ENCODE measurements around the gene ADM5.
"Not testable (repeated sequence)": the region's sequence is repeated elsewhere in the genome, so short reads cannot be mapped to it uniquely, and the experiment has no call there.

Gene ADM5

GRCh38 chr19:49718511-49718910 is 29.1 kb downstream of the ADM5 start:
- Histone ChIP-seq H3F3A (ENCODE audit: insufficient read depth, low read length) (no peaks in the 10 kb centered on the region), H3K4me3 (ENCODE audit: low read depth, low read length, poor library complexity, severe bottlenecking) (peak overlapping the region; percentile 73), H3K36me3 (ENCODE audit: insufficient read depth, low read length) (peaks cover 6% of the 10 kb centered on the region; the same call in 1 of the 2 replicates), H3K9me2 (ENCODE audit: low read depth, low read length) (no peaks in the 10 kb centered on the region), H2AFZ (ENCODE audit: low read length) (no peak overlapping the region), H3K9me3 (ENCODE audit: low read length) (peaks cover 4% of the 10 kb centered on the region; the same call in 1 of the 2 replicates), H3K9ac (ENCODE audit: low read length) (no peak overlapping the region), H3K27ac (ENCODE audit: low read depth, low read length, poor library complexity, severe bottlenecking) (no peak overlapping the region), H3K79me2 (ENCODE audit: insufficient read depth, low read length) (no peaks in the 10 kb centered on the region), H4K20me1 (ENCODE audit: insufficient read depth, low read length) (no peaks in the 10 kb centered on the region), H3K4me1 (ENCODE audit: insufficient read depth, low read length, severe bottlenecking) (no peaks in the 10 kb centered on the region), H3K4me2 (ENCODE audit: low read length) (no peak overlapping the region), H3K27me3 (ENCODE audit: insufficient read depth, low read length) (no peaks in the 10 kb centered on the region)
- TF ChIP-seq CTCF (IDR thresholded peaks at IDR 0.05; ENCODE audit: low read length) (no peak), EZH2 (IDR thresholded peaks at IDR 0.05; ENCODE audit: borderline replicate concordance, low read length) (no peak)

GRCh38 chr19:49718991-49719390 is 29.6 kb downstream of the ADM5 start:
- Histone ChIP-seq H3F3A (ENCODE audit: insufficient read depth, low read length) (no peaks in the 10 kb centered on the region), H2AFZ (ENCODE audit: low read length) (no peak overlapping the region), H3K27ac (ENCODE audit: low read depth, low read length, poor library complexity, severe bottlenecking) (no peak overlapping the region), H3K4me2 (ENCODE audit: low read length) (no peak overlapping the region), H3K9me2 (ENCODE audit: low read depth, low read length) (no peaks in the 10 kb centered on the region), H3K27me3 (ENCODE audit: insufficient read depth, low read length) (no peaks in the 10 kb centered on the region), H4K20me1 (ENCODE audit: insufficient read depth, low read length) (no peaks in the 10 kb centered on the region), H3K36me3 (ENCODE audit: insufficient read depth, low read length) (peaks cover 6% of the 10 kb centered on the region; the same call in 1 of the 2 replicates), H3K9ac (ENCODE audit: low read length) (no peak overlapping the region), H3K4me3 (ENCODE audit: low read depth, low read length, poor library complexity, severe bottlenecking) (no peak overlapping the region), H3K9me3 (ENCODE audit: low read length) (peaks cover 4% of the 10 kb centered on the region; the same call in 1 of the 2 replicates), H3K79me2 (ENCODE audit: insufficient read depth, low read length) (no peaks in the 10 kb centered on the region), H3K4me1 (ENCODE audit: insufficient read depth, low read length, severe bottlenecking) (no peaks in the 10 kb centered on the region)
- TF ChIP-seq EZH2 (IDR thresholded peaks at IDR 0.05; ENCODE audit: borderline replicate concordance, low read length) = no peak
- TF ChIP-seq CTCF (IDR thresholded peaks at IDR 0.05; ENCODE audit: low read length) = no peak

GRCh38 chr19:49719420-49719819 is 30.0 kb downstream of the ADM5 start:
- not testable (repeated sequence) for H3K4me3 ChIP-seq (ENCODE audit: low read depth, low read length, poor library complexity, severe bottlenecking); H3K9me2 ChIP-seq (ENCODE audit: low read depth, low read length); H2AFZ ChIP-seq (ENCODE audit: low read length); H3K79me2 ChIP-seq (ENCODE audit: insufficient read depth, low read length); H3K27ac ChIP-seq (ENCODE audit: low read depth, low read length, poor library complexity, severe bottlenecking); H3K9ac ChIP-seq (ENCODE audit: low read length); H4K20me1 ChIP-seq (ENCODE audit: insufficient read depth, low read length); H3F3A ChIP-seq (ENCODE audit: insufficient read depth, low read length); H3K27me3 ChIP-seq (ENCODE audit: insufficient read depth, low read length); H3K9me3 ChIP-seq (ENCODE audit: low read length); H3K36me3 ChIP-seq (ENCODE audit: insufficient read depth, low read length); H3K4me2 ChIP-seq (ENCODE audit: low read length); H3K4me1 ChIP-seq (ENCODE audit: insufficient read depth, low read length, severe bottlenecking)

- Histone ChIP-seq H2AFZ (ENCODE audit: low read length) (no peak overlapping the region), H4K20me1 (ENCODE audit: insufficient read depth, low read length) (no peaks in the 10 kb centered on the region), H3K9me2 (ENCODE audit: low read depth, low read length) (no peaks in the 10 kb centered on the region), H3F3A (ENCODE audit: insufficient read depth, low read length) (no peaks in the 10 kb centered on the region), H3K27me3 (ENCODE audit: insufficient read depth, low read length) (peaks cover 3% of the 10 kb centered on the region; the same call in 1 of the 2 replicates), H3K4me2 (ENCODE audit: low read length) (no peak overlapping the region), H3K4me1 (ENCODE audit: insufficient read depth, low read length, severe bottlenecking) (no peaks in the 10 kb centered on the region), H3K9me3 (ENCODE audit: low read length) (no peaks in the 10 kb centered on the region), H3K36me3 (ENCODE audit: insufficient read depth, low read length) (0 out of 2 replicates have a peak, but pooled peaks cover under 1% of the 10 kb centered on the region), H3K9ac (ENCODE audit: low read length) (no peak overlapping the region), H3K79me2 (ENCODE audit: insufficient read depth, low read length) (no peaks in the 10 kb centered on the region), H3K27ac (ENCODE audit: low read depth, low read length, poor library complexity, severe bottlenecking) (no peak overlapping the region), H3K4me3 (ENCODE audit: low read depth, low read length, poor library complexity, severe bottlenecking) (no peak overlapping the region)
- TF ChIP-seq EZH2 (IDR thresholded peaks at IDR 0.05; ENCODE audit: borderline replicate concordance, low read length) = no peak
- TF ChIP-seq CTCF (IDR thresholded peaks at IDR 0.05; ENCODE audit: low read length) = no peak
Observed at GRCh38 chr19:49727217-49728030, 38.0 kb downstream of the ADM5 start.
